HG03457 (cell line): Measurements from ENCODE around the gene ADNP2.

Experiments
- ATAC-seq: cut with Tn5 transposase; IDR thresholded peaks from one replicate; pipeline ENCODE4 v1.9.1; 2021; ENCODE audit warnings: moderate number of reproducible peaks; ENCODE audit not compliant: unreplicated experiment

ADNP2 gene

DNA sequence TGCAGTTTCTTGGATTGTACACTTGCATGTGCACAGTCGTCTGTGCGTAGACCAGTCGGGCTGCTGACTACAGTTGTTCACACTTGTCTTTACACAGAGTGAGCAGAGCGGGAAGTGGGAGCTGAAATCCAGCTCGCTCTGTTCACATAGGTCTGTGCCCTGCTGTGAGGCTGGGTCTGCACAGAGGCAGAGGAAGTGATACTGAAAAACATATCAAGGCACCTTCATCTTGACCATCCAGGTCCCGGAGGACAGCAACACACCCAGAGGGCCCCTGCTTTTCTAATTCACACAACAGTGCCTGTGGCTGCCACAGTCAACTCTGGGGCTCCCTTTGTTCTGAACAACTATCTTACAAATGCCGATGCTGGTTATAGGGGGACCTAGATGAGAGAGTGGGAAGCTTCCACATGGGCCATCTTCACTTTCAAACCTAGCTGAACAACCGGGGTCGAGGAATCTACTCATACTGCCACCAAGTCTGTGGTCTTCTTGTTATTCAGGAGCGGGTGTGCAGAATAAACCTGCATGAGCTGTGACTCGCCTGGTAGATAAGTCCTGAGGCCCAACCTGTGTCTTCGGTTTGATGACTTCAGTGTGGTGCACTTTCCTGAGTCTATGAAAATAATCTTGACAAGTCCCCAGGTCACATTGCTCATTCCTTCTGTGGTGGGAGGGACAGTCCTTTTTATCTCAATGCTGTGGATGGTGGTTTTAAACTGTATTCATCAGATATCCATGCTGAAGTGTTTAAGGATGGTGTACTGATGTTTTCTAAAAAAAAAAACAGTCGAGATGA, 3.5 kb upstream of the ADNP2 start:
- ATAC-seq, result no peak

DNA sequence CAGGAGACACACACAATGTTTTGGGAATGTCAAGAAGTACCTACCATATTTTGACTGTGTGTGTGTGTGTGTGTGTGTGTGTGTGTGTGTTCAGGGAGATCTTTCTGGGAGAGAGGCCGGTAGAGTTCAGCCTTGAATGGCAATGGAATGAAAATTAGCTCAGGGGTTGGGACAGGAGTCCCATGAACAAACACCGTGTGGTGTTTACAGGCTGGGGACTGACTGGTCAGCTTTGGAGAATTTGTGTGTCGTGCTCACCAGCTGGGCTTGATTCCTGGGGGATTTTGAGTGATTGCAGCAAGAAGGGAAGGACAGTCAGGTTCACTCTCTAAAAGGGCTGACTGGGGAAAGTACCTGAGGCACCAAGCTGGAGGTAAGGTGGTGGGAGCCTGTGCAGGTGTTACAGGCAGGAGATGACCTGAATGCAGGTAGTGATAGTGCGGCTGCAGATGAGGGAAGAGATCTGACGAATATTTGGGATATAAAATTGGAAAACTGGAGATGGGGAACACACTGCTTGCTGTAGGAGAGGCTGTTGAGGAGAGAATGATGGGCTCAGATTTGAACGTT, 2.5 kb upstream of the ADNP2 start:
- no peak for ATAC-seq

DNA sequence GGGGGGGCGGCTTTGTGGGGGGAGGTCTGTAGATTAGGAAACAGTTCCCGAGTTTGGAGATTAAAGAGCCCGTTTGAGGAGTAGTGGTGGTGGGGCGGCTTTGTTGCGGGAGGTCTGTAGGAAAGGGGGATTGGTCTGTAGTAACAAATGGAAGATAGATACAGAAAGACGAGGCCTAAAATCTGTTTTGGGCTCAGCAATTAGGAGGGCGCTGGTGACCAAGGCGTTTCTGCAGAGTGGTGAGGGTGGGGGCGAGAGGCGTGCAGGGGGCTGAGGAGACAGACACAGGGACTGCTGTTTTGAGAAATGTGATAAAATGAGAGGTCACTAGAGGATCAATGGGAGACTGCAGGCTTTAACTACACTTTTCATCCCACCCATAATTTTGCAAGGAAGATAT, 1.6 kb upstream of the ADNP2 start:
- ATAC-seq, result no peak

DNA sequence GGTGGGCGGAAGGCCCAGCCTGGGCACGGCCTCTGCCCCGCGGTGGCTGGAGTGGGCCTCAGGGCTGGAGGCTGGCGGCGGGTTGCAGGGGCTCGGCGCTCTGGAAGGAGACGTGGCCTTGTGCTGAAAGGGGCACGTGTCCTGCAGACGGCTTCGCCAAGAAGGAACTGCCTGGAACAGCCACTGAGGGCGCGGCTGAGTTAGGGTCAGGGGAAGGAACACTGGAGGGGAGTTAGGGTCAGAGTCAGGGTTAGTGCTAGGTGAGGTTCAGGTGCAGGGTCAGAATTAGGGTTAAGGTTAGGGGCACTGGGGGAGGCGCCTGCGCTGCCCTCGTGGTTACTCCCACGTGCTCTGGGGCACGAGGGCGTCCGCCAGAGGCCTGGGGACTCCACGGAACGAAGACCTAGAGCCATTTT, 933 bp upstream of the ADNP2 start:
- ATAC-seq, result no peak

- ATAC-seq, result peak; percentile 18
Measured at GRCh38 chr18:80109676-80110078, 615 bp downstream of the ADNP2 start.

GRCh38 chr18:80112624-80113248, 3.7 kb downstream of the ADNP2 start:
- ATAC-seq, result no peak

DNA sequence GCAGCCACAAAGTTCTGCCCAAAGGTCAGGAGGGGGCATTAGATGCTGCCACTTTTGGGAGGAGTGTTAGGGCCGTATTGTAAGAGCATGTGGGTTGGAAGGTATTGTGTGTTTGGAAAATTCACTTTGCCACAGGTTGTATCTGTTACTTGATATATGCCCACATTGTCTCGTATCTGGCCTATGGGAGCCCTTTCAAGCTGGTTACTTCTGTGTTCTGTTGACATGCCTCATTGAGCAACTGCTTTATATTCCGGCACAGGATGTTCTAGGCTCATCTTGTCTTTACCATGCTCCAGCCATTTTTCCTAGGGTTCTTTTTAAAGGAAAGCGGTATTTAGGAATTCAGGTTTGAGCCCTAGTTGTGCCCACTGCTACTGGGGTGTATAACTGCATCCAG, 6.0 kb downstream of the ADNP2 start:
- no peak for ATAC-seq

- no peak for ATAC-seq
Measured at GRCh38 chr18:80119111-80119510, 10.0 kb downstream of the ADNP2 start.

DNA sequence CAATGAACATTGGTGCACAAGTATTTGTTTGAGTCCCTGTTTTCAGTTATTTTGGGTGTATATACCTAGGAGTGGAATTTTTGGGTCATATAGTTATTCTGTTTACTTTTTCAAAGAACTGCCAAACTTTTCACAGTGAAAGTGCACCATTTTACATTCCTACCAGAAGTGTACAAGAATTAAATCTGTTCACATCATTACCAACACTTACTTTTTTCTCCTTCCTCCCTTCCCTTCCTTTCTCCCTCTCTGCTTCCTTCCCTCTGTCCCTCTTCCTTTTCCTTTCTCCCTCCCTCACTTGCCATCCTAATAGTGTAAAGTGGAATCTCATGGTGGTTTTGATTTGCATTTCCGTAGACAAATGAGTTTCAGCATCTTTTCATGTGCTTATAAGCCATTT, 11.9 kb downstream of the ADNP2 start:
- ATAC-seq, result no peak

DNA sequence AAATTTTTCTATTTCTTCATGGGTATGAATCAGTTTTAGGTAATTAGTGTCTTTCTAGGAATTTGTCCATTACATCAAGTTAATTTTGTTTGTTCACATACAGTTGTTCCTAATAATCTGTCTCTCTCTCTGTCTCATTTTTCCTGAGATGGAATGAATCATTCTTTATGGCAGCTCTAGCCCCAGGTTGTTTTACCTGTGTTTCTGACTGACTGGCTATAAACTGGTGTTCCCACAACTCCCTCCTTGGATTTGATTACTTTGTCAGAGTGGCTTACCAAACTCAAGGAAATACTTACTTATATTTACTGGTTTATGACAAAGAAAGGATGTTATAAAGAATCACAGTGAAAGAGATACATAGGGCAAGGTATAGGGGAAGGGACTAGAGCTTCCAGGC, 15.1 kb downstream of the ADNP2 start:
- no peak for ATAC-seq

DNA sequence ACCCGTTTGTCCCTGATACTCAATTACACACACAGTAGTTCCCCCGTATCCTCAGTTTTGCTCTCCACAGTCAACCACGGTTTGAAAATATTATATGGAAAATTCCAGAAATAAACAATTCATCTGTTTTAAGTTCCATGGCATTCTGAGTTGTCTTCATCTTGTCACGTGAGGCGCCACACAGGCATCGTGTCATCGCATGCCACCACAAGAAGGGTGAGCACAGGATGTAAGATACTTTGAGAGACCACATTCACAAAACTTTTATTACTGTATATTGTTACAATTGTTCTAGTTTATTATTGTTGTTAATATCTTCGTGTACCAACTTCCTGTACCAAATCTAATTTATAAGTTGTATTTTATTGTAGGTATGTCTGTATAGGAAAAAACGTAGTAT, 17.7 kb downstream of the ADNP2 start:
- ATAC-seq, result no peak

DNA sequence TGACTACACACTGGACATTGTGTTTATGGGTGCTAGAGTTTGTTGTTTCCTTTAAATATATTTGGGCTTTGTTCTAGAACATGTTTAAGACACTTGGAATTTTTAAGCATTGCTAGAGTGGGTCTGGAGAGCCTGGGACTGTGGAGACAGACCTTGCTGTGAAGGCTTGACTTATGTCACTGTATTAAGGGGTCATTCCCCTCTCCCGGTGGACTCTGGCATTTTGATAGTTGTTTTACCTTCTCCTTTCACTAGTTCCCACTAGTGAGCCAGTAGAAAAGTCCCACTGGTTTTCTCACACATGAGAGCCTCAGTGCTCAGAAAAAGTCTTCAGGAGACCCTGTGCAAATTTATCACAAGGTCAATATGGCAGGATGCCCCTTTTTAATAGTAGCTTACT, 18.6 kb downstream of the ADNP2 start:
- ATAC-seq, result no peak

DNA sequence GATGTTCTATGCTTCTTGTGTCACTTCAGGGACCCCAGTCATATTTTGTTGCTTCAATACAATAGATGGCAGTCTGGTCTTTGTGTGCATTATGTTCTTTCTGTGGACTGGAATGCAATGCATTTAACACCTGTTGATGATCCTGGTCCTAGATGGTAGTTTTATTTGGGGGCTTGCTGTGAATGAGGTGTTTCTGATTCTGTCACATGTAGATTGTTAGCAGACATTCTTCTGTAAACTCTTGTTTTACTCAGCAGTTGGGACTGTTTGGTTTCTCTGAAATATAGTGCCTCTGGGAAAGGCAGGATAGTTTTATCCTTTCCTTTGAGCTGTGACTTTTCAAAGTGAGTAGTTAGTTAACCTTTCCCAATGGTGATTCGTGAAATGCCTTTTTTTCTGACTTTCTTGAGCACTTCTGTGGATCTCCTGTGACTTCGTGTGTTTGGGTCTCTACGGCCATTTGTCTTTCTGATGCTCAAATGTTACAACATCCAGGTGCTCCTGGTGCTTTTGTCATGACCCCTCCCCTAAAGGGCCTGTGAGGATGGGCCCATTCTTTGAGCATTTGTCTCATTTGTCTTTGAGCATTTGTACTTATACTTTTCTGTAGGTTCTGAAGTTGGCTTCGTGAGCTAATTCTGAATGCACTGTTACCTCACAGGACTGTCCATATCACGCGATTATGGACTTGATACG, 20.8 kb downstream of the ADNP2 start:
- no peak for ATAC-seq

- ATAC-seq, result no peak
Measured at GRCh38 chr18:80130555-80130954, 21.5 kb downstream of the ADNP2 start.

DNA sequence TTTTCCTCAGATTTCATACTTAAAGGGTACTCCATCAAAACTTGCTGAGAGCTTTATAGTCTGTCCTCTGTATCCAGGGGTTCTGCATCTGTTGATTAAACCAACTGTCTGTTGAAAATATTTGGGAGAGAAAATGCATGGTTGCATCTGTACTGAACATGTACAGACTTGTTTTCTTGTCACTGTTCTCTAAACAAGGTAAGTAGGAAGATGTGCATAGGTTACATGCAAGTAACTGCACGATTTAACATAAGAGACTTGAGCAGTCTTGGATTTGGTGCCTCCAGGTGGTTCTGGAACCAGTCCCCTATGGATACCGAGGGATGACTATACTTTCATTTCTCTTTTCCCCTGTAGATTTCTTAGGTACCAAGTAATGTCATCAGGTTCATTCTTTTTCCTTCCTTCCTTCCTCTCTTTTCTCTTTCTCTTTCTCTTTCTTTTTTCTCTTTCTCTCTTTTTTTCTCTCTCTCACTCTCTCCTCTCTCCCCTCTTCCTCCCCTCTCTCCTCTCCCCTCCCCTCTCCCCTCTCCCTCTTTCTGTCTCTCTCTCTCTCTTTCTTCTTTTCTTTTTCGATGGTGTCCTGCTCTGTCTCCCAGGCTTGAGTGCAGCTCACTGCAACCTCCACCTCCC, 23.2 kb downstream of the ADNP2 start:
- ATAC-seq, result no peak

DNA sequence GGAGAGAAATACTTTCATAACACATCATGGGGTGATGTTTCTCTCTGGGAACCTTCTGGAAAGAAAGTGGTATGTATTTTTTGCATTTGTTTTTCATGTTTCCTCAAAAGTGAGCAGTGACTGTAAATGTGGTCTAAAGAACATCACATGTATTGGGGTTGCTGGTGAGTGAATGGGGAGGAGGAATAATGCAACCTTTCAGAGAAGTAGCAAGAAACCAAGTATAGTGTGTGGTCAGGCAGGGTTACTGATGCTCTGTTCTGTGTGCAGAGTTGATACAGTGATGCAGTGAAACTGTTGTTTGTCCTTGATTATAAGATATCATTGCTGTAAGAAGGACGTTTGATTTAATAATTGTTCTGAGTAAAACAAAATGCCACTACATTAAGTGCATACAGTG, 24.1 kb downstream of the ADNP2 start:
- no peak for ATAC-seq

DNA sequence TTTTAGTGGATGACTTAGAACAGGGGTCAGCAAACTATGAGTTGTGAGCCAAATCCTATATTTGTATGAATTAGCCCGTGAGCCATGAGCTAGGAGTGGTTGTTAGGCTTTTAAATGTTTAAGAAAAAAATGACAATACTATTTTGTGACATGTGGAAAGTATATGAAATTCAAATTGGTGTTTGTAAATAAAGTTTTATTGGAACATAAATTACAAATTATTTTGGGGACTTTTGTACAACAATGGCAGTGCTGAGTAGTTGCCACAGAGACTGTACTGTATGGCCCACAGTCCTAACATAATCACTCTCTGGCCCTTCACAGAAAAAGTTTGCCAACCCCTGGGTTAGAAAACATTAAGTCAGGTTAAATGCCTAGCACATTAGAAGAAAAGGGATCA, 26.1 kb downstream of the ADNP2 start:
- no peak for ATAC-seq

- ATAC-seq, result no peak
Measured at GRCh38 chr18:80136679-80137078, 27.6 kb downstream of the ADNP2 start.

DNA sequence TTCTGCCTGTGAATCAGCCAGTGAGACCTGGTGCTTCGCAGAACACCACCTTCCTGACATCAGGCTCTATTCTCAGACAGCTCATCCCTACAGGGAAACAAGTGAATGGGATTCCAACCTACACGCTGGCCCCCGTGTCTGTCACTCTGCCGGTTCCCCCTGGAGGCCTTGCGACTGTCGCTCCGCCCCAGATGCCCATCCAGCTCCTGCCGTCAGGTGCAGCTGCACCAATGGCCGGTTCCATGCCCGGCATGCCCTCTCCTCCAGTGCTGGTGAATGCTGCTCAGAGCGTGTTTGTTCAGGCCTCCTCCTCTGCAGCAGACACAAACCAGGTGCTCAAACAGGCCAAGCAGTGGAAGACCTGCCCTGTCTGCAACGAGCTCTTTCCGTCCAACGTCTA, 28.1 kb downstream of the ADNP2 start:
- ATAC-seq, result no peak

- no peak for ATAC-seq
Measured at GRCh38 chr18:80137976-80138375, 28.9 kb downstream of the ADNP2 start.

DNA sequence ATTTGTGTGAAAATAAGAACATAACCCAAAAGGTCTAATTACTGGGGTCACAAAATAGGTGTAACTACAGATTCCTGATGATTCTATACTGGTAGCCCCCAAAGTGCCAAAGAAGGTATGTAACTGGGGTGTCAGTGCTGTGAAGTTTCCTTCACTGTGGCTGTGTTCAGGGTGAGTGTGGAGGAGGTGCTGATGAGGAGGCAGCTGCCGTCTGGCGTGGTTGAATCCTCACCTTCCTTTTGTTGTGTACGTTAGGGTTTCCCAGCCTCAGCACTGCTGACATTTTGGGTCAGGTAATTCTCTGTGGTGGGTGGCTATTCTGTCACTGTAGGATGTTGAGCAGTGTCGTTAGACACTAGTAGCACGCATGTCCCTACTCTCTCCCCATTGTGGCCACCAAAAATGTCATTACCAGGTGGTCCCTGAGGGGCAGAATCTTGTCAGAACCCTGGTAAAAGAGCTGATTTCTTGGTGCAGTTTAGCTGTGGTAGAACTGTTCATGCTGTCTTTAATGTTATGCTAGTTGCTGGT, 31.5 kb downstream of the ADNP2 start:
- ATAC-seq, result no peak
